Activated CD4-positive, alpha-beta T cell treated with anti-CD3 and anti-CD28 coated beads, Interleukin-2, Interleukin-4, amounts not matched to agents 100 ng/mL and 50 ng/mL, durations not matched to agents 16 hours and 8 hours (primary cell): ENCODE measurements around the gene VOPP1.
"Not testable (repeated sequence)": the region's sequence is repeated elsewhere in the genome, so short reads cannot be mapped to it uniquely, and the experiment has no call there.

Source experiments
- DNase-seq: peaks from one replicate; pipeline ENCODE4 v3.0.0-alpha.2; 2020; ENCODE audit warnings: low spot score

The VOPP1 gene

DNA sequence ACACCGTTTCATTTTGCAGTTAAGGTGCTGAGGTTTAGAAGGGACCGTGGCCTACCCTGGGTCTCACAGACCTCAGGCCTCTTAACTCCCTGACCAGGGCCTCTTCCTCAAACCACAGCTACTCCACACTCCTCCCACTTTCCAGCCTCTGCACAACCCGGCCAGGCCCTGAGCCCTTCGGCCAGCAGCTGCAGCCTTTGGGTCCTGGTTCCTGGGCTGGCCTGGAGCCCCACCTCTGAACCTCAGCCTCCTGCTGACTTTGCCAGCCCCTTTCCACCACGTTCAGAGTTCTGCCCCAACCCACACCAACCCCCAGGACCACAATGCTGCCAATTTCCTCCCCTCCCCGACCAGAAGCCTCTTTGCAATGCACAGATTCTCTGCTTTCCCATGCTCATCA lies 84.1 kb downstream of the VOPP1 start:
- DNase-seq = no peak

DNA sequence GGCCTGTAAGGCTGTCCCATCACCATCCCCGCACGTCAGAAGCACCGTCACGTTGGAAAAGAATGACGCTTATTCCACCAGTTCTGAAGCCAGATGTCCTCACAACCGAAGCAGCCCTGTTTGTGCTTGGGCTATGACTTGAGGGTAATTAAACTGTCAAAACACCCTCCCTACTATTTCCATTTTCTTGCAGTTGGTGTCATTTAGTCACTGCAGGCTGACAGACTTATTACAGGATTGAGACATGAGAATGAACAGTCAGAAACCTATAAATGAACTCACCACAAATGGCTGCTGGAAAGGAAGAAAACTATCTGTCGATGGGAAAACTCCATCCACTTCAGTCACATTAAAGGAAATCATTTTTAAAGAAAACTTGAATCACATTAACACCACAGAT lies 85.3 kb downstream of the VOPP1 start:
- DNase-seq = no peak

GRCh38 chr7:55486192-55486590 lies 86.1 kb downstream of the VOPP1 start:
- no peak for DNase-seq

DNA sequence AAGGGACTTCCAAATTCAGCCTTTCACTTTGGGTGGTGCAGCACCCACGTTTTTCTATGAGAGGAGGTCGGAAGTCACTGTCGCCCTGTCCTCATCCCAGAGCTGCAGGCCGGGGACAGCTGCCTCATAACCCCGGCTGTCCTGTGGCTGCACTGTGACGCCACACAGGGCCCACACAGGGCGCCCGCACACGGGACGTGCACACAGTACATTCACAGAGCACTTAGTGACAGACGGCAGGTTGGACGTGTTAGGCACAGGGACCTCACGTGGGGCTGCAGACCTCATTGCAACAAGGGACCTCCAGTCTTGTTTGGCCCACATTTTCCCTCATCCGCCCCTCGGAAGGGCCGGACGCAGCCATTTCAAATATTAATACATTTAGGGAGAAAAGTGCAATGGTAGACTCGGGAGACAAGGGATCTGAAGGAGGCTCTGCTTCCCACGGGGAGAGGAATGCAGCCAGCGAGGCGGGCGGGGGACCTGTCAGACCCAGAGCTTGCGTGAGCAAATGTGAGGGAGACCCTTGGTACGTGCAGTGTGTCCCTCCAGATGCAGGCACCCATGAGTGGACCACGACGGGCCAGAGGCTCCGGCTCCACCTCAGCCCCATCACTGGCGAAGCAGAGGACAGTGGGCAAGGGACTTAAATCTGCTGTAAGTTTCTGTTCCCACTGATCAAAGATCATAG lies 86.7 kb downstream of the VOPP1 start:
- DNase-seq = no peak

DNA sequence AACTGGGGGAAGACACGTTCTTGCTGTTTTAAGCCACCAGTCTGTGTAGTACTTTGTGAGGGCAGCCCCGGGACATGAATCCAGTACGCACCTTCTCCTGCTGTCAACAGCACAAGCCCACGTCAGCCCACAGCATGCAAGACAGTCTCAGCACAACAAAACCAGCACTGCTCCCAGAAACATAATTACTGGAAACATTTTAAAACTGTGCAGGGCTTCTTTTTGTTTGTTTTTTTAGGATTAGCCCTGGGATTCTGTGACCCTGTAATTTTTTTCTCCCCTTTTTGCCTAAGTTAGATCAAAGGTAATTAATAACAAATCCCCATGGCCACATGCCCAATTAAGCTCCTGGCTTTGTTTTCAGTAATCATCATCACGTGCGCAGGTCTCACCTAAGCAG lies 87.5 kb downstream of the VOPP1 start:
- no peak for DNase-seq

DNA sequence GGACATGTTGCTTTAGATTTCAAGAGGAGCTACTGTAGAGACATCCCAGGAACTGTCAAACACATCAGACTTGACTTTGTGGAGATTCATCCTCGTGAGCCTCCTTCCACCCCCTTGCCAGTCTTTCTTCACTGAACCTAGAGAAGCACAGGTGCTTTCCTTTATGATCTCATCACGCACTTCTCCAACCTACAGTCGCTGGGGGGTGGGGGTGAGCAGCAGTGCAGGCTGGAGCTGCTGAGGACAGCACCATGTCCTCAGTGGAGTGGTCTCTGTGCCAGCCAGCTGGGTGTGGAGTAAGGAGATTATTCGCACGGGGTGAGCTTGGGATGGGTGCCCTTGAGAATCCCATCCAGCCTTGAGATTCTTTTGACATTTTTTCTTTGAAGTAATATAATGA lies 88.1 kb downstream of the VOPP1 start:
- DNase-seq = no peak

- no peak for DNase-seq
Observed at GRCh38 chr7:55483046-55483445, 89.3 kb downstream of the VOPP1 start.

DNA sequence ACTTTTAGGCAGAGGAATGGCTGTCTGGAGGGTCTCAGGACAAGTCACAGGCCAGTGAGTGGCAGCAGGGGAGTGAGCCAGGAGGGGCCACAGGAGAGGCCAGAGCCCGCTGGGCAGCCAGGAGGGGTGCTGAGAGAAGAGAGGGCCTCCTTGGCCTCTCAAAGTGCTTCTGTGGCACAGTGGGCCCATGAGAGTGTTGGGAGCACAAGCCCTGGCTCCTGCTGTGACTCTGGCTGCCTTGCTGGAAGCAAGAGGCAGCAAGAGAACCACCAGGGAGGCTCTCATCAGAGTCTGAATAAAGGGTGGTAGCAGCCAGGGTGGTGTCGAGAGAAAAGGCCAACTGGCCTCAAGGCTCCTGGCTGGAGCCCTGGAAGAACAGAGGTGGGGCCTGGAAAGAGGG lies 91.1 kb downstream of the VOPP1 start:
- DNase-seq = no peak

- no peak for DNase-seq
Observed at GRCh38 chr7:55478700-55479099, 93.6 kb downstream of the VOPP1 start.

GRCh38 chr7:55477781-55478374 lies 94.4 kb downstream of the VOPP1 start:
- no peak for DNase-seq

DNA sequence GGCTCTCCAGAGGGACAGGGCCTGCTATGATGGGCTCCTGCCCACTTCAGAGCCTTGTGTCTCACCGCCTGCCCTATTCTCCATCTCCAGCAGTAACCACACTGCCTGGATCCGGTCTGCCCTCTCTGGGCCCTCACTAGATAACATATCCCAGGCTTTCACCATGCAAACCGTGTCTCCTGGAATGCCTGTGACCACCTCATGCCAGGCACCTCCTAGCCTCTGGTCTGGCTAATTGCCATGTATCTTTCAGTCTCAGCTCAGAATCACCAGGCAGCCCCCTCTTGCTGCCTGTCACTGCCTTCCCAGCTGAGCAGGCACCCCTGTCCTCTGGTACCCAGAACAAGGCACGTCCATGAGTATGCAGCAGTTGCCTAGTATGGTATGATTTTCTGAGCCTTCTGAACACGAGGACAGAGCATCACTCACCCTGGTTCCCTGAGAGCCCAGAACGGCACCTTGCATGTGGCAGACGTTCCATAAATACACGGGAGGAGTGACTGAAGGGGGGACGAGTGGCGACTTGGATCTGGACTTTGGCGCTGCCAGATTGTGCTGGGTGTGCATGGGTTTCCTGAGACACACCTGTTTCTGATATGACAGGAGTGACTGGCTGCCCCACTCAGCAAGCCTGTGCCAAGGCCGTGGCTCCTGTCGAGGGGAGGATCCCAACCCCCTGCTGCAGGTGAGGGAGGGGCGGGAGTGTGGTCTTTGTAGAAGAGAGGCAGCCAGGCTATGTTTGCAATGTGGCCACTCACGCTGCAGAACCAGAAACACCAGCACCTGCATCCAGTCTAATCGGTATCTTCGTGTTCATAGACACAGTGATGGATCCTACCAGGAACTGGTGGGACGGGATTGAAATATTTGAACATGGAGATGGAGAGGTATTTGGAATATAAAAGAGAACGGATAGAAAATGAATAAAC lies 95.2 kb downstream of the VOPP1 start:
- no peak for DNase-seq

DNA sequence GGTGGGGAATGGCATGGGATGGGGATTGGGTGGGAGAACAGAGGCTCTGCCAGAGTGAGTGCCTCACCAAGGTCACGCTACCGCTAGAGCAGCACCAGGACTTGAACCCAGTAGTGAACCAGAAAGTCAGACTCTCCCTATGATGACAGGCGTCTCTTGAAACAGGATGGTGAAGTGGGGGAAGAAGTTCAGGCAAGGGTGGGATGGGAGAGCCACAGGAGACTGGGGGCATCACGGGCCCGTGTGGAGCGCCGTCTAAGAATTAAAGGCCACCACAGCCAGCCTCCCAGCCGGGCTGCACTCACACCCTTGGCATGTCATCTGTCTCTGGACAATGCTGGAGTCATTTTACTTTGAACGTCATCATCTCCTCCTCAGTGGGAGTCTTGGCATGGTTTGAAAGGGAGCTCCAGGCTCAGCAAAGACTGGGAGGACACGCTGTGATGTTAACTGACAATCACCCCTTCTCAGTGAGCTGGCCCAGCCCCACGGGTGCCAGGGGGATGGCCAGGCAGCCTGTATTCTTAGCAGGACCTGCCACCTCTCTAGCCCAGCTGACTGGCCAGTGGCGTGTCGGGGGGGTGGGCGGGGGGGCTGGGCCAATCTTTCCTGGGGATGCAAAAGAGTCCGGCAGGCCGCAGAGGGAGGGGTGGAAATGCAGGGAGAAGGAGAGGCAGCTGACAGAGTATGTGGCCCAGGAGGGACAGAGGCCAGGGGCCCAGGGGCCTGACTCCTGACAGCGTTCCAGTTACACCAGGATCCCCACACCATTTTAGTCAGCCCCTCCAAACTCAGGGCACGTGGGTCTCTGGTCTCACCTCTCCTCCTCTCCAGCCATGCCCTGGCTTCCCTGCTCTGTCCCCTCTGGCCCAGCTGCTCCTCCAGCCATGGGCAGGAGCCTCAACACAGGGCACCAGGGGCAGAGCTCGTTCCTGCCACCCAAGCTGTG lies 96.2 kb downstream of the VOPP1 start:
- no peak for DNase-seq

- DNase-seq = peak; percentile 25
Observed at GRCh38 chr7:55474944-55475854, 97.1 kb downstream of the VOPP1 start.

GRCh38 chr7:55473932-55474331 lies 98.4 kb downstream of the VOPP1 start:
- DNase-seq = no peak

- DNase-seq = no peak
Observed at GRCh38 chr7:55472928-55473725, 99.2 kb downstream of the VOPP1 start.

- DNase-seq = not testable (repeated sequence)
Observed at GRCh38 chr7:55472406-55472805, 99.9 kb downstream of the VOPP1 start.

GRCh38 chr7:55471594-55471993 lies 100.7 kb downstream of the VOPP1 start:
- DNase-seq = not testable (repeated sequence)

DNA sequence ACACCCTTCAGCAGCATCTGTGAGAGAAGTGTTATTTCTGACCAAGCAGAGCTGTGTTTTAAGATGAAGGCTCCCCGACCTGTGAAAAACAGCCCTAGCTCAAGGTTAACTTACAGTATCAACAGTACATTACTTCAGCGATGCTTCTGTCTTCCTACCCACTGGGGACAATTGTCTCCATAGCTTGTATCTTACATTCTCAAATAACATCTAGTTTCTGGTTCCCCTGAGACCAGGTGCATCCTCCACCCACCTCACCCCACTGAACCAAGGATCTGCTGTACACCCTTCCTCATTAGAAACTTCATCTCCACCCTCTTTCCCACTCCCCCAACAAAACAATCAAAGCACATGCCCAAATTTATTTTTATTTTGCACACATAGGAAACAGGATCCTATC lies 102.0 kb downstream of the VOPP1 start:
- DNase-seq = no peak

GRCh38 chr7:55469721-55470120 lies 102.6 kb downstream of the VOPP1 start:
- DNase-seq = no peak

DNA sequence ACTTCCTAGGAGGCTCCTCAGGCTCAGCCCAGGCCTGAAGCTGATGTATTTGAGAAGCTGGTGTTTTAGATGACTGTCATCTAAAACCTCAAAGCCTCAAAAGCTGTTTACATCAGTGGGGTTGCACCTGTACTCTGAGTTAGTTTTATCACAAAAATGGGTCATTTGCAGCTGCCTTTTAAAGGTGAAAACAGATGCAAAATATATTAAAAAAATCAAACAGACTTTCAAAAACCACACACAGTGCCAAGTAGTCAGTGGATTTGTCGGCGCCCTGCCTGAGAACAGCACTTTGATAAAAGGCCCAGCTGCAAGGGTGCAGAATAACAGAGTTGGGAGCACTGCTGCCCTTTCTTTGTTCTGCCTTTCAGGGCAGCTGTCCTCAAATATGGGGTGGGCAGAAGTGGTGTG lies 103.0 kb downstream of the VOPP1 start:
- no peak for DNase-seq
